ENCODE measurements around the gene FAM81A.

Gene FAM81A

GRCh38 chr15:59444081-59444835, 6.3 kb downstream of the FAM81A start:
- TF ChIP-seq POLR2AphosphoS5 (IDR thresholded peaks at IDR 0.05; ENCODE audit: low read depth) (no peak), REST (IDR thresholded peaks at IDR 0.05; ENCODE audit: insufficient replicate concordance, low read depth) (peak; percentile 81)
- no peak for DNase-seq (ENCODE audit: low read depth in 1 of 2, low spot score in 1 of 2)
- Histone ChIP-seq H3K27me3 (ENCODE audit: insufficient read depth, poor library complexity, severe bottlenecking) (peaks cover 20% of the 10 kb centered on the region), H3K27ac (replicated peaks) (no peak overlapping the region), H3K4me3 (replicated peaks; ENCODE audit: insufficient read depth, low read length) (no peak overlapping the region)

GRCh38 chr15:59444980-59445545, 7.1 kb downstream of the FAM81A start:
- no peak overlapping the region for H3K4me3 ChIP-seq (replicated peaks; ENCODE audit: insufficient read depth, low read length)
- TF ChIP-seq SPI1 (IDR thresholded peaks at IDR 0.05; ENCODE audit: borderline replicate concordance, low read depth), result no peak
- no peak for TF ChIP-seq GABPA (IDR thresholded peaks at IDR 0.05; ENCODE audit: low read depth)
- no peak for TF ChIP-seq CTCF (IDR thresholded peaks at IDR 0.05; ENCODE audit: insufficient read depth, low read length)
- no peak for TF ChIP-seq REST (IDR thresholded peaks at IDR 0.05; ENCODE audit: insufficient replicate concordance, low read depth)
- TF ChIP-seq POLR2AphosphoS5 (IDR thresholded peaks at IDR 0.05; ENCODE audit: low read depth), result no peak
- H3K27me3 ChIP-seq (ENCODE audit: insufficient read depth, poor library complexity, severe bottlenecking), result peaks cover 14% of the 10 kb centered on the region
- no peak overlapping the region for H3K27ac ChIP-seq (replicated peaks)
- DNase-seq (ENCODE audit: low read depth in 1 of 2, low spot score in 1 of 2), result no peak

GRCh38 chr15:59446232-59446957, 8.4 kb downstream of the FAM81A start:
- Histone ChIP-seq H3K27ac (replicated peaks) (no peak overlapping the region), H3K4me3 (replicated peaks; ENCODE audit: insufficient read depth, low read length) (no peak overlapping the region), H3K27me3 (ENCODE audit: insufficient read depth, poor library complexity, severe bottlenecking) (peaks cover 7% of the 10 kb centered on the region)
- no peak for TF ChIP-seq REST (IDR thresholded peaks at IDR 0.05; ENCODE audit: insufficient replicate concordance, low read depth)
- TF ChIP-seq GABPA (IDR thresholded peaks at IDR 0.05; ENCODE audit: low read depth), result no peak
- no peak for TF ChIP-seq POLR2AphosphoS5 (IDR thresholded peaks at IDR 0.05; ENCODE audit: low read depth)
- TF ChIP-seq CTCF (IDR thresholded peaks at IDR 0.05; ENCODE audit: insufficient read depth, low read length), result no peak
- no peak for TF ChIP-seq SPI1 (IDR thresholded peaks at IDR 0.05; ENCODE audit: borderline replicate concordance, low read depth)
- no peak for DNase-seq (ENCODE audit: low read depth in 1 of 2, low spot score in 1 of 2)

Measured in HL-60 (cell line).